ENCODE measurements around the gene MBNL1. TPM values are rescaled to one million over a fixed set of nuclear protein-coding genes. Genes with fewer than 3 reads are reported as not detected.

The MBNL1 gene
- total and polyA plus RNA-seq, 2 of the 4 experiments (the other 2 are of a cell fraction) = 127 to 664 TPM

DNA sequence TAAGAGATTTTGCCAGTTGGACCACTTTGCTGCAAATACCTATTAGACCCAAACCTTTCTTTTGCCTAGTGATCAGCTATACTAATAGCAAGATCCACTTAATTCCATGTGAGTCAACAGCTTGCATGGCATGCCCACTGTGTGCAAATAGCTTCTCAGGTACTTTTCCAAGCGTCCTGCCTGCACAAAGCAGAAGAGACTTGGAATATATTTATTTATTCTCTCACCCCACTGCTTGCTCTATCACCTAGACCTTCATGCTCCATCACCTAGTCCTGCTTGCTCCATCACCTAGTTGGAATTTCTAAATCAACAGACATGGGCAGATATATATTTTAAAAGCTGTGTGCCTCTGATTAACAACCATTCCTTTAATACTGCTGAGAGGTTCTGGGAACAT, 47.6 kb downstream of the MBNL1 start:
- Histone ChIP-seq H3K9me1 (ENCODE audit: insufficient read depth, low read length) (no peaks in the 10 kb centered on the region), H4K8ac (ENCODE audit: low read depth in 2 of 2, low read length in 2 of 2) (no peak overlapping the region), H3K36me3 (ENCODE audit: control insufficient read depth, insufficient read depth, low read length) (no peaks in the 10 kb centered on the region; the same call in 1 of the 2 replicates), H2BK120ac (ENCODE audit: low read depth, low read length) (no peak overlapping the region), H3K4me3 (ENCODE audit: insufficient read depth, low read depth, low read length) (no peak overlapping the region), H3K27ac (ENCODE audit: insufficient read depth, low read length) (no peak overlapping the region), H2AK9ac (replicated peaks; ENCODE audit: low read depth, low read length, poor library complexity) (no peak overlapping the region), H3K27me3 (ENCODE audit: control insufficient read depth, insufficient read depth, low read length) (no peaks in the 10 kb centered on the region), H3K4me2 (ENCODE audit: low read depth, low read length) (no peak overlapping the region; the same call in 1 of the 2 replicates), H2BK20ac (ENCODE audit: low read depth, low read length) (no peak overlapping the region), H3K79me1 (ENCODE audit: low read depth in 1 of 2, low read length in 2 of 2) (peaks cover 5 to 43% of the 10 kb centered on the region in 2 experiments; a peak in 3 of 4 replicates), H3K4ac (ENCODE audit: low read depth, low read length) (no peak overlapping the region), H4K20me1 (ENCODE audit: insufficient read depth, low read length) (peaks cover 29% of the 10 kb centered on the region; the same call in 1 of the 2 replicates), H4K91ac (ENCODE audit: insufficient read depth, low read depth, low read length) (no peak overlapping the region), H2BK5ac (ENCODE audit: low read depth, low read length, poor library complexity, severe bottlenecking) (peak overlapping the region; percentile 7), H3K23ac (ENCODE audit: low read depth, low read length) (no peak overlapping the region), H3K4me1 (ENCODE audit: control insufficient read depth, insufficient read depth, low read length) (peaks cover 14% of the 10 kb centered on the region), H3K14ac (replicated peaks; ENCODE audit: low read depth, low read length) (no peak overlapping the region), H2BK15ac (ENCODE audit: low read depth, low read length) (no peak overlapping the region), H2AK5ac (ENCODE audit: low read depth, low read length) (no peak overlapping the region), H3K56ac (ENCODE audit: extremely low read depth, insufficient read depth, low read length) (no peak overlapping the region), H4K5ac (ENCODE audit: low read depth, low read length) (no peak overlapping the region), H3K9ac (ENCODE audit: low read depth, low read length) (no peak overlapping the region), H3K9me3 (ENCODE audit: control insufficient read depth, insufficient read depth, low read length) (no peaks in the 10 kb centered on the region), H2AFZ (replicated peaks; ENCODE audit: low read length, poor library complexity) (no peak overlapping the region), H3K18ac (ENCODE audit: low read depth, low read length) (no peak overlapping the region)
- ChIA-PET CTCF (interaction anchor here (2.1 kb wide), 1 partner anchor 11 kb away, joined by 7 read pairs; no protein-coding TSS in a partner anchor), POLR2A (ENCODE audit: unreplicated experiment) (no interaction called here)
- TF ChIP-seq MAFK (IDR thresholded peaks at IDR 0.05; ENCODE audit: low read depth, low read length) (no peak), MXI1 (IDR thresholded peaks at IDR 0.05; ENCODE audit: borderline replicate concordance, low read depth, low read length) (no peak), POLR2A (IDR thresholded peaks at IDR 0.05; ENCODE audit: low read depth, low read length) (no peak), MAZ (IDR thresholded peaks at IDR 0.05; ENCODE audit: borderline replicate concordance, low read depth, low read length) (no peak), RCOR1 (IDR thresholded peaks at IDR 0.05; ENCODE audit: insufficient replicate concordance, low read length) (no peak), BHLHE40 (IDR thresholded peaks at IDR 0.05; ENCODE audit: low read depth, low read length) (no peak), SMC3 (IDR thresholded peaks at IDR 0.05; ENCODE audit: low read depth, low read length) (no peak), RFX5 (IDR thresholded peaks at IDR 0.05; ENCODE audit: low read depth, low read length) (no peak), CHD1 (IDR thresholded peaks at IDR 0.05; ENCODE audit: low read depth, low read length) (no peak), NFE2L2 (IDR thresholded peaks at IDR 0.05; ENCODE audit: low read depth, low read length) (no peak), RAD21 (IDR thresholded peaks at IDR 0.05; ENCODE audit: low read length) (no peak), FOS (IDR thresholded peaks at IDR 0.05; ENCODE audit: low read depth, low read length) (no peak), CEBPB (IDR thresholded peaks at IDR 0.05; ENCODE audit: low read depth, low read length) (no peak)
- TF ChIP-seq, protein P1, sequence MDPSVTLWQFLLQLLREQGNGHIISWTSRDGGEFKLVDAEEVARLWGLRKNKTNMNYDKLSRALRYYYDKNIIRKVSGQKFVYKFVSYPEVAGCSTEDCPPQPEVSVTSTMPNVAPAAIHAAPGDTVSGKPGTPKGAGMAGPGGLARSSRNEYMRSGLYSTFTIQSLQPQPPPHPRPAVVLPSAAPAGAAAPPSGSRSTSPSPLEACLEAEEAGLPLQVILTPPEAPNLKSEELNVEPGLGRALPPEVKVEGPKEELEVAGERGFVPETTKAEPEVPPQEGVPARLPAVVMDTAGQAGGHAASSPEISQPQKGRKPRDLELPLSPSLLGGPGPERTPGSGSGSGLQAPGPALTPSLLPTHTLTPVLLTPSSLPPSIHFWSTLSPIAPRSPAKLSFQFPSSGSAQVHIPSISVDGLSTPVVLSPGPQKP (IDR thresholded peaks at IDR 0.05; ENCODE audit: borderline replicate concordance, low read depth, low read length) = no peak
- TF ChIP-seq, protein P2, sequence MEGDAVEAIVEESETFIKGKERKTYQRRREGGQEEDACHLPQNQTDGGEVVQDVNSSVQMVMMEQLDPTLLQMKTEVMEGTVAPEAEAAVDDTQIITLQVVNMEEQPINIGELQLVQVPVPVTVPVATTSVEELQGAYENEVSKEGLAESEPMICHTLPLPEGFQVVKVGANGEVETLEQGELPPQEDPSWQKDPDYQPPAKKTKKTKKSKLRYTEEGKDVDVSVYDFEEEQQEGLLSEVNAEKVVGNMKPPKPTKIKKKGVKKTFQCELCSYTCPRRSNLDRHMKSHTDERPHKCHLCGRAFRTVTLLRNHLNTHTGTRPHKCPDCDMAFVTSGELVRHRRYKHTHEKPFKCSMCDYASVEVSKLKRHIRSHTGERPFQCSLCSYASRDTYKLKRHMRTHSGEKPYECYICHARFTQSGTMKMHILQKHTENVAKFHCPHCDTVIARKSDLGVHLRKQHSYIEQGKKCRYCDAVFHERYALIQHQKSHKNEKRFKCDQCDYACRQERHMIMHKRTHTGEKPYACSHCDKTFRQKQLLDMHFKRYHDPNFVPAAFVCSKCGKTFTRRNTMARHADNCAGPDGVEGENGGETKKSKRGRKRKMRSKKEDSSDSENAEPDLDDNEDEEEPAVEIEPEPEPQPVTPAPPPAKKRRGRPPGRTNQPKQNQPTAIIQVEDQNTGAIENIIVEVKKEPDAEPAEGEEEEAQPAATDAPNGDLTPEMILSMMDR (conservative IDR thresholded peaks at IDR 0.05; ENCODE audit: low read depth, low read length) = no peak
- TF ChIP-seq, protein P3, sequence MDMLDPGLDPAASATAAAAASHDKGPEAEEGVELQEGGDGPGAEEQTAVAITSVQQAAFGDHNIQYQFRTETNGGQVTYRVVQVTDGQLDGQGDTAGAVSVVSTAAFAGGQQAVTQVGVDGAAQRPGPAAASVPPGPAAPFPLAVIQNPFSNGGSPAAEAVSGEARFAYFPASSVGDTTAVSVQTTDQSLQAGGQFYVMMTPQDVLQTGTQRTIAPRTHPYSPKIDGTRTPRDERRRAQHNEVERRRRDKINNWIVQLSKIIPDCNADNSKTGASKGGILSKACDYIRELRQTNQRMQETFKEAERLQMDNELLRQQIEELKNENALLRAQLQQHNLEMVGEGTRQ (IDR thresholded peaks at IDR 0.05; ENCODE audit: low read depth, low read length) = no peak
- no peak for ATAC-seq (ENCODE audit: low read depth)
- dilution Hi-C loops (cut with HindIII; ENCODE audit: low sequenced_read_pairs, unreplicated experiment) = no loop called here
- WGBS, 2 experiments (ENCODE audit: extremely low coverage in 2 of 2, insufficient read length in 1 of 2) = no CpG with 5 or more reads among the region's 1 CpG
- in situ Hi-C loops (cut with MboI; ENCODE audit: low sequenced_read_pairs) = no loop called here
- DNase-seq = no peak
- no TSS peak for BruUV-seq (replicated peaks)
- intact Hi-C loops (cut with micrococcal nuclease) = no loop called here
